H9 (cell line): ENCODE data around the gene CHCHD6. TPM values are rescaled to one million over a fixed set of nuclear protein-coding genes. Genes with fewer than 3 reads are reported as not detected.

Experiments used
- DNase-seq: peaks from one replicate; pipeline ENCODE4 v3.0.0-alpha.2; 2017
- H2AFZ ChIP-seq: one replicate; pipeline ENCODE4 v1.6.1; 2013; ENCODE audit warnings: mild to moderate bottlenecking, low read length, control low read depth, moderate library complexity
- H2AK5ac ChIP-seq: 2 replicates; pipeline ENCODE4 v1.6.1; 2013; ENCODE audit warnings: low read length, control low read depth, mixed read lengths; ENCODE audit not compliant: insufficient read length
- H2BK120ac ChIP-seq: one replicate; pipeline ENCODE4 v1.6.1; 2013; ENCODE audit warnings: low read depth, mild to moderate bottlenecking, low read length, control low read depth, inconsistent platforms; ENCODE audit not compliant: poor library complexity, severe bottlenecking
- H2BK12ac ChIP-seq: 2 replicates; pipeline ENCODE4 v1.6.1; 2013; ENCODE audit warnings: low read length, control low read depth, mixed read lengths, low read depth; ENCODE audit not compliant: insufficient read length
- H2BK15ac ChIP-seq: 2 replicates; pipeline ENCODE4 v1.6.1; 2013; ENCODE audit warnings: low read depth, low read length, control low read depth
- H2BK20ac ChIP-seq: one replicate; pipeline ENCODE4 v1.6.1; 2013; ENCODE audit warnings: low read depth, mild to moderate bottlenecking, low read length, control low read depth, inconsistent platforms; ENCODE audit not compliant: poor library complexity, severe bottlenecking
- H2BK5ac ChIP-seq: 2 replicates; pipeline ENCODE4 v1.6.1; 2013; ENCODE audit warnings: low read length, control low read depth, mixed read lengths; ENCODE audit not compliant: insufficient read length
- H3K14ac ChIP-seq: 2 replicates; pipeline ENCODE4 v1.6.1; 2013; ENCODE audit warnings: low read length, control low read depth; ENCODE audit not compliant: insufficient read depth
- H3K18ac ChIP-seq: 2 replicates; pipeline ENCODE4 v1.6.1; 2013; ENCODE audit warnings: low read depth, mild to moderate bottlenecking, mixed read lengths, low read length, control low read depth; ENCODE audit not compliant: insufficient read length
- H3K23ac ChIP-seq: 2 replicates; pipeline ENCODE4 v1.6.1; 2013; ENCODE audit warnings: low read length, control low read depth, mixed read lengths, low read depth; ENCODE audit not compliant: insufficient read length
- H3K23me2 ChIP-seq: 2 replicates; pipeline ENCODE4 v1.6.1; 2013; ENCODE audit warnings: low read depth, mild to moderate bottlenecking, mixed read lengths, low read length, control low read depth; ENCODE audit not compliant: insufficient read length, poor library complexity, severe bottlenecking
- H3K27ac ChIP-seq: 2 replicates; pipeline ENCODE4 v1.5.1; 2013; ENCODE audit warnings: low read length, control low read depth, mixed read lengths, low read depth; ENCODE audit not compliant: insufficient read length
- H3K27me3 ChIP-seq: 2 replicates; pipeline ENCODE4 v1.6.1; 2013; ENCODE audit warnings: low read length, control low read depth, inconsistent platforms; ENCODE audit not compliant: insufficient read depth
- H3K4ac ChIP-seq: 2 replicates; pipeline ENCODE4 v1.6.1; 2013; ENCODE audit warnings: low read depth, mild to moderate bottlenecking, control low read depth, inconsistent platforms, low read length, moderate library complexity
- H3K4me1 ChIP-seq: 2 replicates; pipeline ENCODE4 v1.6.1; 2013; ENCODE audit warnings: low read length, control low read depth, inconsistent platforms; ENCODE audit not compliant: insufficient read depth
- H3K4me2 ChIP-seq: 2 replicates; pipeline ENCODE4 v1.6.1; 2013; ENCODE audit warnings: low read length, control low read depth, mixed read lengths; ENCODE audit not compliant: insufficient read length, insufficient read depth
- H3K56ac ChIP-seq: 2 replicates; pipeline ENCODE4 v1.6.1; 2013; ENCODE audit warnings: low read depth, mild to moderate bottlenecking, mixed read lengths, low read length, control low read depth; ENCODE audit not compliant: insufficient read length
- H3K79me1 ChIP-seq: 2 replicates; pipeline ENCODE4 v1.6.1; 2013; ENCODE audit warnings: low read depth, mild to moderate bottlenecking, moderate library complexity, low read length, control low read depth, inconsistent platforms; ENCODE audit not compliant: insufficient read depth, poor library complexity, severe bottlenecking
- H3K79me2 ChIP-seq: 2 replicates; pipeline ENCODE4 v1.6.1; 2013; ENCODE audit warnings: low read length, control low read depth, inconsistent platforms; ENCODE audit not compliant: insufficient read depth
- H3K9ac ChIP-seq: 2 replicates; pipeline ENCODE4 v1.6.1; 2013; ENCODE audit warnings: low read length, control low read depth, mixed read lengths; ENCODE audit not compliant: insufficient read length; ENCODE audit errors: extremely low read depth
- H3K9me3 ChIP-seq: one replicate; pipeline ENCODE4 v1.6.1; 2013; ENCODE audit warnings: low read depth, low read length, inconsistent platforms; ENCODE audit not compliant: control insufficient read depth
- H3T11ph ChIP-seq: one replicate; pipeline ENCODE4 v1.6.1; 2013; ENCODE audit warnings: mild to moderate bottlenecking, low read length, control low read depth, inconsistent platforms
- H4K20me1 ChIP-seq: one replicate; pipeline ENCODE4 v1.6.1; 2013; ENCODE audit not compliant: control insufficient read depth, insufficient read length, insufficient read depth
- H4K5ac ChIP-seq: 2 replicates; pipeline ENCODE4 v1.6.1; 2013; ENCODE audit warnings: low read depth, mild to moderate bottlenecking, mixed read lengths, low read length, control low read depth; ENCODE audit not compliant: insufficient read length
- H4K8ac ChIP-seq: replicated peaks from 2 replicates; pipeline ENCODE4 v1.6.1; 2013; ENCODE audit warnings: low read length, control low read depth, mixed read lengths, low read depth; ENCODE audit not compliant: insufficient read length
- H4K91ac ChIP-seq: 2 replicates; pipeline ENCODE4 v1.6.1; 2013; ENCODE audit warnings: low read depth, mild to moderate bottlenecking, moderate library complexity, mixed read lengths, low read length, control low read depth; ENCODE audit not compliant: insufficient read length
- H3K27ac Mint-ChIP-seq, 3 experiments: 2 replicates in 2 of 3; 3 replicates in 1 of 3; pipeline ENCODE4 v1.8.0; 2020 to 2021; ENCODE audit warnings: mixed read lengths in 3 of 3, mild to moderate bottlenecking in 1 of 3, moderate library complexity in 1 of 3
- H3K27me3 Mint-ChIP-seq: 2 replicates; pipeline ENCODE4 v1.8.0; 2021; ENCODE audit warnings: low read depth, mild to moderate bottlenecking, moderate library complexity, mixed read lengths
- H3K36me3 Mint-ChIP-seq, 3 experiments: 2 replicates in 2 of 3; 3 replicates in 1 of 3; pipeline ENCODE4 v1.8.0; 2020 to 2021; ENCODE audit warnings: low read depth in 3 of 3, mixed read lengths in 3 of 3; ENCODE audit not compliant: insufficient read depth in 1 of 3
- H3K4me1 Mint-ChIP-seq, 2 experiments: 2 replicates each; pipeline ENCODE4 v1.8.0; 2020; ENCODE audit warnings: mixed read lengths in 2 of 2
- H3K4me3 Mint-ChIP-seq, 2 experiments: 2 replicates in 1 of 2; 3 replicates in 1 of 2; pipeline ENCODE4 v1.8.0; 2020 to 2021; ENCODE audit warnings: mild to moderate bottlenecking in 2 of 2, mixed read lengths in 2 of 2, moderate library complexity in 1 of 2
- H3K9me3 Mint-ChIP-seq, 2 experiments: 2 replicates in 1 of 2; 3 replicates in 1 of 2; pipeline ENCODE4 v1.8.0; 2020; ENCODE audit warnings: mild to moderate bottlenecking in 2 of 2, mixed read lengths in 2 of 2, moderate library complexity in 1 of 2
- WGBS: extraction: QIAGEN DNeasy Blood & Tissue Kit; methylation state at CpG from one replicate; pipeline ENCODE4 v1.1.7; 2013; ENCODE audit warnings: missing lambda C conversion rate, low lambda C conversion rate, mixed read lengths; ENCODE audit not compliant: insufficient read length; ENCODE audit errors: extremely low coverage; 5-methylcytosine and 5-hydroxymethylcytosine counted together
- total RNA-seq: library from RNA; stranded (reverse); gene quantifications from 2 replicates; pipeline ENCODE4 v1.2.1, GENCODE V29; 2021
- TF ChIP-seq, protein P1 (sequence below): fragments of 200-600 bp; sonication (generic); conservative IDR thresholded peaks from 3 replicates; pipeline ENCODE4 v1.8.0; 2021; ENCODE audit warnings: antibody characterized with exemption, mild to moderate bottlenecking

CHCHD6 gene
- total RNA-seq, 1 experiment from 2014 or later = 34.2 TPM

DNA sequence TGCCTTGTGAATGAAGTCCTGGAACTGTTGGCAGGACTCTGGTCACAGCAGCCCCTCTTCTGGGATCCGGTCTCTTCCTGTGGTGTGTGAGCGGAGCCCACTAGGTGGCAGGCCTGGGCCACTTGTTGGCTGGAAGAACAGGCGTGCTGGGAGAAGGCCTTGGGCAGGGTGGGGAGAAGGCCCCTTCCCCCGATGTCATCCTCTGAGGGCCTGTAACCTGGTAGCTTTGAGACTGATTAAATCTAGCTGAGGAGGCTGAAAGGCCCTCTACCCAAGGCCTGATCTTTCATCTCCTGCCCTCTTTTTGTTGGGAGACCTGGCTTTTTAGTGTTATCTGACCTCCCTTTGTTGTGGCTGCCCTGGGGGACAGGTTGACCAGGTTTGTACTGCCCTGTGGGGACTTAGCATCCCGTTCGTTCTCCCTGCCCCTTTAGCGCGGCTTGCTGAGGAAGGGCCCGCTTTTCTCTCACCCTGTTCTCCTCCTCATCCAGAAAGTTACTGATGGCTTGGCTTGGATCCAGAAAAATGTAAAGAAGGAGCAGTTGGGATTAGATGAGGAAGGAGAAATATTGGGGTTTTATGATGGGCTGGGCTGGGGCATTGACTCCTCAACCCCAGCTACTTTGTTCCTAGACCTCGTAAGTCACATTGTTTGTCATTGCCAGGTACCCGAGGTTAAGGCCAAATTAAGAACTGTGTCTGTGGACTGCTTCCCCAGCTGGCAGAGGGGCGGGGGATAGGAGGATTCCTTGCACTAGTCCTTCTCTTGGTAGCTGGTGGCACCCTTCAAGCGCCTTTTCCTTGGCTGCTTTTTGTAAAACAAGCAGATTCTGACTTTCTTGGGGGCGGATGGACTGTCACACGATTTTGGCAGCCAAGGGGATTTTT, 48.5 kb downstream of the CHCHD6 start:
- TF ChIP-seq, protein P1, sequence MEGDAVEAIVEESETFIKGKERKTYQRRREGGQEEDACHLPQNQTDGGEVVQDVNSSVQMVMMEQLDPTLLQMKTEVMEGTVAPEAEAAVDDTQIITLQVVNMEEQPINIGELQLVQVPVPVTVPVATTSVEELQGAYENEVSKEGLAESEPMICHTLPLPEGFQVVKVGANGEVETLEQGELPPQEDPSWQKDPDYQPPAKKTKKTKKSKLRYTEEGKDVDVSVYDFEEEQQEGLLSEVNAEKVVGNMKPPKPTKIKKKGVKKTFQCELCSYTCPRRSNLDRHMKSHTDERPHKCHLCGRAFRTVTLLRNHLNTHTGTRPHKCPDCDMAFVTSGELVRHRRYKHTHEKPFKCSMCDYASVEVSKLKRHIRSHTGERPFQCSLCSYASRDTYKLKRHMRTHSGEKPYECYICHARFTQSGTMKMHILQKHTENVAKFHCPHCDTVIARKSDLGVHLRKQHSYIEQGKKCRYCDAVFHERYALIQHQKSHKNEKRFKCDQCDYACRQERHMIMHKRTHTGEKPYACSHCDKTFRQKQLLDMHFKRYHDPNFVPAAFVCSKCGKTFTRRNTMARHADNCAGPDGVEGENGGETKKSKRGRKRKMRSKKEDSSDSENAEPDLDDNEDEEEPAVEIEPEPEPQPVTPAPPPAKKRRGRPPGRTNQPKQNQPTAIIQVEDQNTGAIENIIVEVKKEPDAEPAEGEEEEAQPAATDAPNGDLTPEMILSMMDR = peak; percentile 94
- Histone ChIP-seq H4K8ac (no peak overlapping the region), H3K27me3 (no peaks in the 10 kb centered on the region), H3K27ac (no peak overlapping the region), H2BK15ac (no peak overlapping the region), H2BK20ac (no peak overlapping the region), H2BK12ac (no peak overlapping the region), H2AFZ (no peak overlapping the region), H2AK5ac (no peak overlapping the region), H3K4me1 (peaks cover 5% of the 10 kb centered on the region; the same call in 1 of the 2 replicates), H3K23ac (no peak overlapping the region), H3K4me2 (no peak overlapping the region), H4K5ac (no peak overlapping the region), H4K91ac (no peak overlapping the region), H3K9ac (no peak overlapping the region), H3K79me2 (peaks cover 1% of the 10 kb centered on the region; the same call in 1 of the 2 replicates), H3K18ac (no peak overlapping the region), H3K14ac (no peak overlapping the region), H3K56ac (no peak overlapping the region), H4K20me1 (no peaks in the 10 kb centered on the region), H2BK120ac (no peak overlapping the region), H3K4ac (no peak overlapping the region), H3K9me3 (no peaks in the 10 kb centered on the region), H3K79me1 (no peaks in the 10 kb centered on the region), H3T11ph (no peak overlapping the region), H2BK5ac (no peak overlapping the region), H3K23me2 (no peaks in the 10 kb centered on the region)
- Mint-ChIP-seq H3K27me3 (no peaks in the 10 kb centered on the region; the same call in 1 of the 2 replicates), H3K4me1 (peaks cover 31 to 39% of the 10 kb centered on the region in 2 experiments), H3K9me3 (no peaks in the 10 kb centered on the region), H3K4me3 (peak overlapping the region in 1 of 2 experiments; percentile 43; a peak in 1 of 5 replicates), H3K27ac (peak overlapping the region; percentile 75 to 93 (median 78); a peak in 5 of 7 replicates), H3K36me3 (peaks cover 0 to 8% (median 7%) of the 10 kb centered on the region in 3 experiments; a peak in 4 of 7 replicates)
- no CpG with 5 or more reads among the region's 15 CpGs for WGBS
- DNase-seq = peak; percentile 94
